Activated naive CD8-positive, alpha-beta T cell treated with anti-CD3 and anti-CD28 coated beads, Interleukin-2, amount 10 ng/mL, durations not matched to agents 7 days and 5 days (primary cell): ENCODE results near the gene ADAMTS20. TPM values are rescaled to one million over a fixed set of nuclear protein-coding genes. Genes with fewer than 3 reads are reported as not detected.
"Not testable (repeated sequence)": the region's sequence is repeated elsewhere in the genome, so short reads cannot be mapped to it uniquely, and the experiment has no call there.

Experiments
- ATAC-seq: fragments of 150-1000 bp; cut with Tn5 transposase; one replicate; pipeline ENCODE4 v1.10.0; 2021; ENCODE audit warnings: low read depth, moderate library complexity
- POLR2A ChIA-PET: fragments of 350-600 bp; sonication (Branson Sonifier 250); formaldehyde crosslinking; loops from one replicate; lab custom pipeline; 2021; ENCODE audit warnings: antibody characterized with exemption; lab: Charles Lee
- DNase-seq: peaks from one replicate; pipeline ENCODE4 v3.0.0; 2021
- H3K27ac Mint-ChIP-seq: one replicate; pipeline ENCODE4 v1.8.0; 2022; ENCODE audit warnings: mild to moderate bottlenecking, mixed read lengths
- H3K27me3 Mint-ChIP-seq: one replicate; pipeline ENCODE4 v1.8.0; 2022; ENCODE audit warnings: mild to moderate bottlenecking, moderate library complexity, mixed read lengths
- H3K36me3 Mint-ChIP-seq: one replicate; pipeline ENCODE4 v1.8.0; 2021; ENCODE audit warnings: mild to moderate bottlenecking, mixed read lengths
- H3K4me1 Mint-ChIP-seq: one replicate; pipeline ENCODE4 v1.8.0; 2021; ENCODE audit warnings: mixed read lengths
- H3K4me3 Mint-ChIP-seq: one replicate; pipeline ENCODE4 v1.8.0; 2022; ENCODE audit warnings: mild to moderate bottlenecking, moderate library complexity, mixed read lengths
- H3K9me3 Mint-ChIP-seq: one replicate; pipeline ENCODE4 v1.8.0; 2021; ENCODE audit warnings: mixed read lengths
- total RNA-seq, 2 experiments: library from RNA; stranded (reverse); gene quantifications; one replicate each; pipeline ENCODE4 v1.2.3, GENCODE V29; 2021

ADAMTS20 gene
- total RNA-seq, 2 experiments from 2014 or later: not detected

- ATAC-seq (no peak), DNase-seq (no peak)
- peaks cover 38% of the 10 kb centered on the region for H3K27me3 Mint-ChIP-seq
- H3K4me3 Mint-ChIP-seq: no peak overlapping the region
- H3K9me3 Mint-ChIP-seq: peaks cover 14% of the 10 kb centered on the region
- no peak overlapping the region for H3K27ac Mint-ChIP-seq
- no peaks in the 10 kb centered on the region for H3K36me3 Mint-ChIP-seq
- peaks cover 2% of the 10 kb centered on the region for H3K4me1 Mint-ChIP-seq
- POLR2A ChIA-PET: no interaction called here
Measured at GRCh38 chr12:43551279-43551970, 578 bp downstream of the ADAMTS20 start.

DNA sequence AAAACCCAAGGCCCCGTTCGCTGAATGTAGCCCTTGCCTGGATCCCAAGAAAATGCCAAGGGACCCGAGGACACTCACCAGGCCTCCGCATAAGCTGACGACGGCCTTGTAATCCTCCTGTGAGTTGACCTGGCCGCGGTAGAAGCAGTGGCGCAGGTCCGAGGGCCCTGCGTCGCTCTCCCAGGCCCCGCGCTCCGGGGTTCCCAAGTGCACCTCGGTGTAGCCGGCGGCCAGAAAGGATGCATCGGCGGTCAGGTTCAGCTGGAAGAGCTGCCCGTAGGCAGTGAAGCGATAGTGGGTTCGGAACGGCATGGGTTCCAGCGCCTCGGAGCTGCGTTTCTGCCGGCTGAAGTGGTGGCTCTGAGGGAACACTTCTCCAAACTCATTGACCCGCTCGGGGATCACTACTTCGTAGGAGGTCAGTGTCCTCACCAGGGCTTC, 1.2 kb downstream of the ADAMTS20 start:
- peaks cover 38% of the 10 kb centered on the region for H3K27me3 Mint-ChIP-seq
- no peak for DNase-seq
- H3K4me3 Mint-ChIP-seq: no peak overlapping the region
- H3K27ac Mint-ChIP-seq: no peak overlapping the region
- no peaks in the 10 kb centered on the region for H3K36me3 Mint-ChIP-seq
- peaks cover 14% of the 10 kb centered on the region for H3K9me3 Mint-ChIP-seq
- H3K4me1 Mint-ChIP-seq: peaks cover 2% of the 10 kb centered on the region
- no peak for ATAC-seq
- POLR2A ChIA-PET: no interaction called here

- no peaks in the 10 kb centered on the region for H3K9me3 Mint-ChIP-seq
- peaks cover 4% of the 10 kb centered on the region for H3K27me3 Mint-ChIP-seq
- POLR2A ChIA-PET: no interaction called here
- ATAC-seq (no peak), DNase-seq (no peak)
- no peak overlapping the region for H3K27ac Mint-ChIP-seq
- no peaks in the 10 kb centered on the region for H3K4me1 Mint-ChIP-seq
- H3K4me3 Mint-ChIP-seq: no peak overlapping the region
- no peaks in the 10 kb centered on the region for H3K36me3 Mint-ChIP-seq
Measured at GRCh38 chr12:43544703-43545102, 7.3 kb downstream of the ADAMTS20 start.

DNA sequence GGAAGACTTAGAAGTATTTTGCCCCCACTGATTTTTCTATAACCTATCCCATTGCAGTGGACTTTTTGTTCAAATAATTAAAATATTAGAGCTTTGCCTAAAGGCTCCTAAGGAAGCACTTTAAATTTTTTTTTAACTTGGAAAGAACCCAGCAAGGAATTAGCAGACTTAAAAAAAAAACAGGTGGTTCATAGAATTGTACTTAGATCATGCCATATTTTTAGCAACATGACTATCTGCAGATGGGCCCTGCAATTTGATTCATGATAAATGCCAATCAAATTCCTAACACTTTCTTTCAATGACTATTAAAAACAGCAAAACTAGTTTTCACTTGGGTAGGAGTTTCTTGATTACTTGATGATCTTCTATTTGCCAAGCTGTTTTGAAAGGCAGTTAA, 11.5 kb downstream of the ADAMTS20 start:
- no peak overlapping the region for H3K27ac Mint-ChIP-seq
- H3K4me3 Mint-ChIP-seq: no peak overlapping the region
- no peaks in the 10 kb centered on the region for H3K36me3 Mint-ChIP-seq
- H3K9me3 Mint-ChIP-seq: no peaks in the 10 kb centered on the region
- DNase-seq (no peak), ATAC-seq (no peak)
- no peaks in the 10 kb centered on the region for H3K4me1 Mint-ChIP-seq
- POLR2A ChIA-PET: no interaction called here
- H3K27me3 Mint-ChIP-seq: no peaks in the 10 kb centered on the region

- H3K4me1 Mint-ChIP-seq, H3K27me3 Mint-ChIP-seq, H3K27ac Mint-ChIP-seq, H3K36me3 Mint-ChIP-seq, ATAC-seq, H3K4me3 Mint-ChIP-seq, DNase-seq, POLR2A ChIA-PET, H3K9me3 Mint-ChIP-seq: not testable (repeated sequence)
Measured at GRCh38 chr12:43537675-43538074, 14.3 kb downstream of the ADAMTS20 start.

DNA sequence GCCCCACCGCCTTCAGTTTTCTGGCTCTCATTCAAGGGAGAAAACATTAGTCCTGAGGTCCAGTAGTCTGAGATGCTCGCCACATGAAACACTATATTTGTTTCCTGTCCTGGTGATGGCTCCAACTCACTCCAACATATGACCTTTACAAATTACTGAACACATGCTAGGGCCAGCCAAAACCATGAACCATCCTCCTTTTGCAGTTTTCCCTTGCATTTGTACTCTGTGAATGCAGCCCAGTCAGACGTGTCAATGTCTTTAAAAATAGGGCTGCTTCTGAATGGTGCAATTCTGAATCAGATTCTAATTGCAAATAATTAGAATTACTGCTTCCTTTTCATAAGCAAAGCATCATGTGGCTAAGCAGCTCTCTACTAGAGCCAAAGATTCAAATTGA, 36.0 kb downstream of the ADAMTS20 start:
- Mint-ChIP-seq H3K4me3 (no peak overlapping the region), H3K9me3 (no peaks in the 10 kb centered on the region), H3K27ac (no peak overlapping the region), H3K36me3 (no peaks in the 10 kb centered on the region), H3K4me1 (no peaks in the 10 kb centered on the region), H3K27me3 (no peaks in the 10 kb centered on the region)
- no peak for ATAC-seq
- DNase-seq: no peak
- POLR2A ChIA-PET: no interaction called here

GRCh38 chr12:43501703-43502102, 50.3 kb downstream of the ADAMTS20 start:
- Mint-ChIP-seq H3K36me3 (no peaks in the 10 kb centered on the region), H3K4me1 (no peaks in the 10 kb centered on the region), H3K27ac (no peak overlapping the region), H3K4me3 (no peak overlapping the region), H3K9me3 (no peaks in the 10 kb centered on the region), H3K27me3 (no peaks in the 10 kb centered on the region)
- no peak for DNase-seq
- no peak for ATAC-seq
- POLR2A ChIA-PET: no interaction called here

DNA sequence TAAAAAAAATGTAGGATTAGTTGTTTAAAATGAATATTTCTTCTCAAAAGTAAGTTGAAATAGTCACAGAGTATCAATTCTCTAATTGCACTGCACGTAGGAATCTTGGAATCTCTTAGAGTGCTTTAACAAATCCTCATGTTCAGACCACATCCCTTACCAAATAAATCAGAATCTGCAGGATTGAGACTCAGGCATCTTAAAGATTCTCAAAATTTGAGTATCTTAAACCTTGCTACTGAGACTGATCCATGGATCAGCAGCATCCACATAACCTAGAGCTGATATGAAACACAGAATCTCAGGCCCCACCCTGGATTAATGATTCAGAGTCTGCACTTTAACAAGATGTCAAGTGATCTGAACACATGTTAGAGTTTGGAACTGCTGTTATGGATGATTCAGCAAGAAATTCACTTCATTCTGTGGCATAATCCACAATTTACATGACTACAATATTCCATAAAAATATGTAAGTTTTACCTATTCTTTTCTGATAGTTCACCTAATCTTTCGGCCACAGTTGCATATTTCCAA, 58.7 kb downstream of the ADAMTS20 start:
- POLR2A ChIA-PET: no interaction called here
- no peak for ATAC-seq
- no peak for DNase-seq
- H3K36me3 Mint-ChIP-seq: no peaks in the 10 kb centered on the region
- H3K27ac Mint-ChIP-seq: no peak overlapping the region
- H3K9me3 Mint-ChIP-seq: no peaks in the 10 kb centered on the region
- no peaks in the 10 kb centered on the region for H3K27me3 Mint-ChIP-seq
- H3K4me3 Mint-ChIP-seq: no peak overlapping the region
- H3K4me1 Mint-ChIP-seq: no peaks in the 10 kb centered on the region

- ATAC-seq: no peak
- Mint-ChIP-seq H3K4me3 (no peak overlapping the region), H3K4me1 (no peaks in the 10 kb centered on the region), H3K27ac (no peak overlapping the region), H3K27me3 (peaks cover 2% of the 10 kb centered on the region), H3K9me3 (peaks cover 2% of the 10 kb centered on the region), H3K36me3 (no peaks in the 10 kb centered on the region)
- POLR2A ChIA-PET: no interaction called here
- no peak for DNase-seq
Measured at GRCh38 chr12:43482311-43483085, 69.5 kb downstream of the ADAMTS20 start.

- H3K9me3 Mint-ChIP-seq: peaks cover under 1% of the 10 kb centered on the region
- no peak overlapping the region for H3K27ac Mint-ChIP-seq
- POLR2A ChIA-PET: no interaction called here
- no peak for DNase-seq
- no peak for ATAC-seq
- no peaks in the 10 kb centered on the region for H3K4me1 Mint-ChIP-seq
- no peak overlapping the region for H3K4me3 Mint-ChIP-seq
- H3K36me3 Mint-ChIP-seq: no peaks in the 10 kb centered on the region
- peaks cover 2% of the 10 kb centered on the region for H3K27me3 Mint-ChIP-seq
Measured at GRCh38 chr12:43480591-43480990, 71.4 kb downstream of the ADAMTS20 start.

DNA sequence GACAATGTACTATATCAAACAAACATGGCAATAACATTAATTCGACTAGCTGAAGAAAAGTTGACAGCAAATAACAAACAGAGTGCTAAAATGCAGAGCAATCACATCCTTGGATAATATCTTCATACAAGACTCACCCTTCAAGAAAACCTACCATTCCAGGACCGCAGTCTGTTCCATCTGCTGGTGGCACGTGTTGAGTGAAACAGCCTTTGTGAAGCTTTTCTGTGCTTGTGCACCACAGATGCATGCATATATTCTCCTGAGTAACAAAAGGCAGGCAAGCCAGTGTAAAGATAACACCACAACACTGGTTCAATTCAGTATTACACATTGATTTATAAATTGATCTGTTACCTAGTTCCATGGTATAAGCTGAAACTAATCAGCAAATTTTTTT, 89.3 kb downstream of the ADAMTS20 start:
- Mint-ChIP-seq H3K27me3 (no peaks in the 10 kb centered on the region), H3K4me3 (no peak overlapping the region), H3K4me1 (no peaks in the 10 kb centered on the region), H3K36me3 (no peaks in the 10 kb centered on the region), H3K9me3 (no peaks in the 10 kb centered on the region), H3K27ac (no peak overlapping the region)
- POLR2A ChIA-PET: no interaction called here
- ATAC-seq: no peak
- no peak for DNase-seq

GRCh38 chr12:43462080-43462479, 89.9 kb downstream of the ADAMTS20 start:
- H3K4me1 Mint-ChIP-seq: no peaks in the 10 kb centered on the region
- ATAC-seq (no peak), DNase-seq (no peak)
- POLR2A ChIA-PET: no interaction called here
- H3K36me3 Mint-ChIP-seq: peaks cover under 1% of the 10 kb centered on the region
- H3K4me3 Mint-ChIP-seq: no peak overlapping the region
- H3K9me3 Mint-ChIP-seq: peaks cover 2% of the 10 kb centered on the region
- no peaks in the 10 kb centered on the region for H3K27me3 Mint-ChIP-seq
- H3K27ac Mint-ChIP-seq: no peak overlapping the region

- no peak overlapping the region for H3K4me3 Mint-ChIP-seq
- H3K9me3 Mint-ChIP-seq: peaks cover 6% of the 10 kb centered on the region
- ATAC-seq (no peak), DNase-seq (no peak)
- H3K4me1 Mint-ChIP-seq: no peaks in the 10 kb centered on the region
- no peaks in the 10 kb centered on the region for H3K27me3 Mint-ChIP-seq
- no peak overlapping the region for H3K27ac Mint-ChIP-seq
- POLR2A ChIA-PET: no interaction called here
- H3K36me3 Mint-ChIP-seq: peaks cover 1% of the 10 kb centered on the region
Measured at GRCh38 chr12:43459285-43459684, 92.7 kb downstream of the ADAMTS20 start.

GRCh38 chr12:43453761-43454160, 98.2 kb downstream of the ADAMTS20 start:
- Mint-ChIP-seq H3K4me3 (no peak overlapping the region), H3K4me1 (no peaks in the 10 kb centered on the region), H3K27me3 (no peaks in the 10 kb centered on the region), H3K27ac (no peak overlapping the region), H3K36me3 (peaks cover 1% of the 10 kb centered on the region), H3K9me3 (peaks cover 6% of the 10 kb centered on the region)
- POLR2A ChIA-PET: no interaction called here
- ATAC-seq (no peak), DNase-seq (no peak)
